Activated B cell treated with CpG ODN at 0.5 μM for 24 hours (primary cell): Measurements from ENCODE around the gene XRCC3. TPM values are rescaled to one million over a fixed set of nuclear protein-coding genes. Genes with fewer than 3 reads are reported as not detected.
A peak's percentile ranks its signal among the peaks of the same experiment; 100 is the strongest.

Source experiments
- ATAC-seq: fragments of 200-7000 bp; cut with Tn5 transposase; one replicate; pipeline ENCODE4 v1.10.0; 2021; ENCODE audit warnings: low read depth, mild to moderate bottlenecking, moderate library complexity
- CTCF ChIA-PET: fragments of 350-600 bp; sonication (Branson Sonifier 250); formaldehyde crosslinking; loops from one replicate; lab custom pipeline; 2021; ENCODE audit warnings: antibody characterized with exemption; lab: Charles Lee
- POLR2A ChIA-PET: fragments of 350-600 bp; sonication (Branson Sonifier 250); formaldehyde crosslinking; loops from one replicate; lab custom pipeline; 2021; ENCODE audit warnings: antibody characterized with exemption; lab: Charles Lee
- DNase-seq: peaks from one replicate; pipeline ENCODE4 v3.0.0; 2022
- H3K27ac Mint-ChIP-seq: one replicate; pipeline ENCODE4 v1.8.0; 2020; ENCODE audit warnings: mixed read lengths
- H3K27me3 Mint-ChIP-seq: one replicate; pipeline ENCODE4 v1.8.0; 2021; ENCODE audit warnings: mixed read lengths
- H3K36me3 Mint-ChIP-seq: one replicate; pipeline ENCODE4 v1.8.0; 2021; ENCODE audit warnings: low read depth, mixed read lengths
- H3K4me1 Mint-ChIP-seq: one replicate; pipeline ENCODE4 v1.8.0; 2021; ENCODE audit warnings: mixed read lengths
- H3K4me3 Mint-ChIP-seq: one replicate; pipeline ENCODE4 v1.8.0; 2020; ENCODE audit warnings: mild to moderate bottlenecking, mixed read lengths
- H3K9me3 Mint-ChIP-seq: one replicate; pipeline ENCODE4 v1.8.0; 2020; ENCODE audit warnings: mixed read lengths
- CTCF ChIP-seq: fragments of 200-600 bp; IDR thresholded peaks from one replicate; pipeline ENCODE4 v1.8.0; 2022; ENCODE audit warnings: antibody characterized with exemption, mild to moderate bottlenecking
- intact Hi-C: fragments of 100-400 bp; cut with micrococcal nuclease; formaldehyde crosslinking; loops from one replicate; pipeline ENCODE4 v1.15.1; 2024
- total RNA-seq: library from RNA; stranded (reverse); gene quantifications from 2 replicates; pipeline ENCODE4 v1.2.3, GENCODE V29; 2022

Gene XRCC3
- total RNA-seq, 1 donor from 2014 or later, result 26.0 TPM

- TF ChIP-seq CTCF, result no peak
- Mint-ChIP-seq H3K9me3 (no peaks in the 10 kb centered on the region), H3K27ac (no peak overlapping the region), H3K4me3 (no peak overlapping the region), H3K36me3 (peaks cover 1% of the 10 kb centered on the region), H3K27me3 (no peaks in the 10 kb centered on the region), H3K4me1 (peaks cover 19% of the 10 kb centered on the region)
- CTCF ChIA-PET, result no interaction called here
- DNase-seq (no peak), ATAC-seq (no peak)
- intact Hi-C loops, result no loop called here
- POLR2A ChIA-PET, result no interaction called here
Measured at GRCh38 chr14:103721334-103722120, 6.3 kb upstream of the XRCC3 start.

- no peak for TF ChIP-seq CTCF
- Mint-ChIP-seq H3K27ac (no peak overlapping the region), H3K9me3 (no peaks in the 10 kb centered on the region), H3K36me3 (peaks cover 3% of the 10 kb centered on the region), H3K4me1 (peaks cover 24% of the 10 kb centered on the region), H3K4me3 (no peak overlapping the region), H3K27me3 (no peaks in the 10 kb centered on the region)
- ChIA-PET POLR2A (no interaction called here), CTCF (no interaction called here)
- DNase-seq (no peak), ATAC-seq (no peak)
- intact Hi-C loops, result loop anchor here (10.0 kb wide), 1 partner anchor 385 kb away; the partner anchor contains the start of gene EIF5
Measured at GRCh38 chr14:103719751-103720150, 4.5 kb upstream of the XRCC3 start.

DNA sequence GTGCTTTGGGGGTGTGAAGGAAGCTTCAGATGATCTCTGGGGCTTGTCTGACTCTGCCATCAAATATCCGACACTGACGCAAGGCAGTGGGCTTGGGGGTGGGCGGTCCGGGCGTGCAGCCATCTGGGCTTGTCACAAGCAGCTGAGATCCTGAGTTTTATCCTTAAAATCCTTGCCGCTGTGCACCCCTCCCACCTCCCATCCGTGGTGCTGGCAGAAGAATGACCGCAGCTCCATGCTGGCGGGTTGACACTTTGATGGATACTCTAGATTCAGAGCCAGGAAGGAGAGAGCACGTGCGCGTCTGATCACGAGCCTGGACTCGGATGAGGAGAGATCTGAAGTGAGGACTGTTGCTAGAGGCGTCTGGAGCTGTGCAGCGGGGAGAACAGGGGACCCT lies 3.3 kb upstream of the XRCC3 start:
- no peak for TF ChIP-seq CTCF
- CTCF ChIA-PET, result no interaction called here
- Mint-ChIP-seq H3K36me3 (peaks cover 3% of the 10 kb centered on the region), H3K4me1 (peaks cover 34% of the 10 kb centered on the region), H3K27me3 (no peaks in the 10 kb centered on the region), H3K9me3 (no peaks in the 10 kb centered on the region), H3K4me3 (no peak overlapping the region), H3K27ac (no peak overlapping the region)
- ATAC-seq, result no peak
- no peak for DNase-seq
- intact Hi-C loops, result loop anchor here (10.0 kb wide), 1 partner anchor 384 kb away; the partner anchor contains the start of gene EIF5
- POLR2A ChIA-PET, result interaction anchor here (0.5 to 0.7 kb wide), 2 partner anchors 8 to 202 kb away, joined by 4 to 5 read pairs; no protein-coding TSS in a partner anchor

DNA sequence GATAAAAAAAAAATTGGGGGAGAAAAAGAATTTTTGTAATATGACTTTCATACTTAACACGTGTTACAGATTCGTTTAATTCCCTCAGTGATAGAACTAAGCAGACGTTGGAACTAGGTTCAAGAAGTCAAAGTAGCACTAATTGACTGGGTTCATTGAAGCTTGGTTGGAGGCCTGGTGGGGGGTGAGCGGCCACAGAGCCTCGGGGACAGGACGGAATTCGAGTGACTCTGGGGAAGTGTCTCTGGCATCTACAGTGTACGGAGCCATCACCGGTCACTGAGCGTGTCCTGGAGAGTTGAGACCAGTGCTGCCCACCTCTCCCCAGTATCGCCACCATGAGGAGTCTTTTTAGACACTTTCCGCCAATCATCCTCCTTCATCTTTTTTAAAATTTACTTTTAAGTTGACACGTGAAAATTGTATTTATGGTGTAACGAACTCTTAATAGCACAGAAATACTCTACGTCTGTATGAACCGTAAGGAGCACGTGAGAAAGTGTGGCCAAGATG lies 1.7 kb upstream of the XRCC3 start:
- Mint-ChIP-seq H3K27ac (no peak overlapping the region), H3K4me3 (peak overlapping the region; percentile 81), H3K4me1 (peaks cover 34% of the 10 kb centered on the region), H3K27me3 (no peaks in the 10 kb centered on the region), H3K9me3 (no peaks in the 10 kb centered on the region), H3K36me3 (peaks cover 3% of the 10 kb centered on the region)
- CTCF ChIA-PET, result no interaction called here
- POLR2A ChIA-PET, result interaction anchor here (0.6 kb wide), 1 partner anchor 57 kb away, joined by 4 read pairs; no protein-coding TSS in a partner anchor
- TF ChIP-seq CTCF, result no peak
- intact Hi-C loops, result loop anchor here (10.0 kb wide), 1 partner anchor 382 kb away; the partner anchor contains the start of gene EIF5
- DNase-seq (no peak), ATAC-seq (no peak)

GRCh38 chr14:103716091-103716801 lies 995 bp upstream of the XRCC3 start:
- CTCF ChIA-PET, result no interaction called here
- H3K4me3 Mint-ChIP-seq, result peak overlapping the region; percentile 81

More at GRCh38 chr14:103716091-103716801, 995 bp upstream of the XRCC3 start:
- POLR2A ChIA-PET, result interaction anchor here (0.5 to 1.5 kb wide), 7 partner anchors 11 to 1399 kb away, joined by 3 to 7 read pairs (median 4); partner anchors contain the start of gene KLC1
- no peak for ATAC-seq
- H3K36me3 Mint-ChIP-seq, result peaks cover 4% of the 10 kb centered on the region
- TF ChIP-seq CTCF, result no peak
- no peaks in the 10 kb centered on the region for H3K9me3 Mint-ChIP-seq
- intact Hi-C loops, result loop anchor here (10.0 kb wide), 1 partner anchor 381 kb away; the partner anchor contains the start of gene EIF5
- no peak overlapping the region for H3K27ac Mint-ChIP-seq
- DNase-seq, result no peak
- peaks cover 34% of the 10 kb centered on the region for H3K4me1 Mint-ChIP-seq
- H3K27me3 Mint-ChIP-seq, result no peaks in the 10 kb centered on the region
